Neutrophil (primary cell): ENCODE data around the gene RASD2.

ENCODE experiments used
- H3K27ac ChIP-seq: fragments of 200-600 bp; sonication (generic); 2 replicates; pipeline ENCODE4 v1.5.1; 2016; ENCODE audit warnings: mild to moderate bottlenecking, moderate library complexity
- H3K27me3 ChIP-seq: fragments of 200-600 bp; sonication (generic); 2 replicates; pipeline ENCODE4 v1.6.0; 2016; ENCODE audit warnings: mild to moderate bottlenecking
- H3K36me3 ChIP-seq: fragments of 200-600 bp; sonication (generic); 2 replicates; pipeline ENCODE4 v1.5.1; 2017
- H3K4me1 ChIP-seq, 2 experiments: fragments of 200-600 bp in 1 of 2; sonication (generic) in 1 of 2; 1 replicate in 1 of 2; 2 replicates in 1 of 2; pipeline versions ENCODE4 v1.5.1 to v1.6.1; 2013 to 2016; ENCODE audit warnings: low read depth in 1 of 2, low read length in 1 of 2, mild to moderate bottlenecking in 1 of 2, moderate library complexity in 1 of 2; ENCODE audit not compliant: control insufficient read depth in 1 of 2, insufficient read depth in 1 of 2
- H3K4me3 ChIP-seq, 2 experiments: fragments of 200-600 bp in 1 of 2; sonication (generic) in 1 of 2; 1 replicate in 1 of 2; 2 replicates in 1 of 2; pipeline ENCODE4 v1.5.1; 2013 to 2016; ENCODE audit warnings: low read depth in 1 of 2, low read length in 1 of 2, mild to moderate bottlenecking in 1 of 2, moderate library complexity in 1 of 2
- H3K9me3 ChIP-seq: fragments of 200-600 bp; sonication (generic); 2 replicates; pipeline ENCODE4 v1.5.1; 2016
- TF ChIP-seq, protein P1 (sequence below): fragments of 200-600 bp; sonication (generic); IDR thresholded peaks from 2 replicates; pipeline ENCODE4 v1.5.1; 2016; ENCODE audit warnings: antibody characterized with exemption

The RASD2 gene

GRCh38 chr22:35563211-35563610 is 22.6 kb downstream of the RASD2 start:
- H3K27me3 ChIP-seq: peaks cover 10% of the 10 kb centered on the region
- no peaks in the 10 kb centered on the region for H3K9me3 ChIP-seq
- H3K27ac ChIP-seq: no peak overlapping the region
- TF ChIP-seq, protein P1, sequence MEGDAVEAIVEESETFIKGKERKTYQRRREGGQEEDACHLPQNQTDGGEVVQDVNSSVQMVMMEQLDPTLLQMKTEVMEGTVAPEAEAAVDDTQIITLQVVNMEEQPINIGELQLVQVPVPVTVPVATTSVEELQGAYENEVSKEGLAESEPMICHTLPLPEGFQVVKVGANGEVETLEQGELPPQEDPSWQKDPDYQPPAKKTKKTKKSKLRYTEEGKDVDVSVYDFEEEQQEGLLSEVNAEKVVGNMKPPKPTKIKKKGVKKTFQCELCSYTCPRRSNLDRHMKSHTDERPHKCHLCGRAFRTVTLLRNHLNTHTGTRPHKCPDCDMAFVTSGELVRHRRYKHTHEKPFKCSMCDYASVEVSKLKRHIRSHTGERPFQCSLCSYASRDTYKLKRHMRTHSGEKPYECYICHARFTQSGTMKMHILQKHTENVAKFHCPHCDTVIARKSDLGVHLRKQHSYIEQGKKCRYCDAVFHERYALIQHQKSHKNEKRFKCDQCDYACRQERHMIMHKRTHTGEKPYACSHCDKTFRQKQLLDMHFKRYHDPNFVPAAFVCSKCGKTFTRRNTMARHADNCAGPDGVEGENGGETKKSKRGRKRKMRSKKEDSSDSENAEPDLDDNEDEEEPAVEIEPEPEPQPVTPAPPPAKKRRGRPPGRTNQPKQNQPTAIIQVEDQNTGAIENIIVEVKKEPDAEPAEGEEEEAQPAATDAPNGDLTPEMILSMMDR: no peak
- no peaks in the 10 kb centered on the region for H3K36me3 ChIP-seq
- no peak overlapping the region for H3K4me3 ChIP-seq
- no peaks in the 10 kb centered on the region for H3K4me1 ChIP-seq

DNA sequence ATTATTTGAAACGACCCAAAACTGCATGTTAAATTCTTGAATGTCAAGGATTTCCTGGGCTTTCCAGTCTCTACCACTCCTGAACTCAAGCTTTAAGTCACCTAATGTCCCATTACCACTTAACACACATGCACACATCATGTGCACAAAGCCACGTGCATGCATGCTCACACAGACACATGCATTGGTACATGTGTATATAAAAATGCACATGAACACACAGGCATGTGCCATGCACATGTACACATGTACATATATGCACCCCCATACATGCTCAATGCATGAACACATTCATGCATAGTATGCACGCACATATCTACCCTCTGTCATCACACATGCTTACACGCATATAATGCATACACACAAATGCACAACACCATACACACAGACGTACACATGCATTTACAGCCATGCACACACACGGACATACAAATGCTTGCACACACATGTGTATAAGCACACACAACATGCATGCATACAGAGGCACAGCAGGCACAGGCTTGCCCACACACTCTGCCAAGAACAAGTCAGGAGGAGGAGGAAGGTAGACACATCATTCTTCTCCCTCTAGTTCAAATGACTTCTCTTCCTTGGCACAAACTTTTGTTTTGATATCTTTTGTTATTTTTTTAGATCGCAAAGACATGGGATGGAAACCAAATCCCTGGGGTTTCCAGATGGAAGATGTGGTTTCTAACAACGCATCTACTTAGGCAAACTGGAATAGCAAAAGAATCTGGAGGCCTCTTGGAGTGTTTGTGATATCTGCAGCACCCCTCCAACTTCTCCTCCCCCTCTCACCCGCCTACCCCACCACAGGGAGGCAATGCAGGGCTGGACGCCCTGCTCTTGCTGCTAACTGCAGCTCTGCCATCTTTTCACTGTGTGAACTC is 24.6 kb downstream of the RASD2 start:
- Histone ChIP-seq H3K36me3 (no peaks in the 10 kb centered on the region), H3K27me3 (peaks cover 5% of the 10 kb centered on the region), H3K4me1 (no peaks in the 10 kb centered on the region), H3K9me3 (no peaks in the 10 kb centered on the region), H3K27ac (no peak overlapping the region), H3K4me3 (no peak overlapping the region)
- TF ChIP-seq, protein P1: no peak

GRCh38 chr22:35567351-35568141 is 26.9 kb downstream of the RASD2 start:
- TF ChIP-seq, protein P1: no peak
- Histone ChIP-seq H3K27ac (no peak overlapping the region), H3K36me3 (no peaks in the 10 kb centered on the region), H3K9me3 (no peaks in the 10 kb centered on the region), H3K4me1 (no peaks in the 10 kb centered on the region), H3K27me3 (peaks cover 5% of the 10 kb centered on the region), H3K4me3 (no peak overlapping the region)

GRCh38 chr22:35568751-35569739 is 28.4 kb downstream of the RASD2 start:
- H3K27me3 ChIP-seq: peaks cover 5% of the 10 kb centered on the region
- no peaks in the 10 kb centered on the region for H3K9me3 ChIP-seq
- TF ChIP-seq, protein P1: no peak
- no peaks in the 10 kb centered on the region for H3K36me3 ChIP-seq
- no peaks in the 10 kb centered on the region for H3K4me1 ChIP-seq
- H3K27ac ChIP-seq: no peak overlapping the region
- H3K4me3 ChIP-seq: no peak overlapping the region

DNA sequence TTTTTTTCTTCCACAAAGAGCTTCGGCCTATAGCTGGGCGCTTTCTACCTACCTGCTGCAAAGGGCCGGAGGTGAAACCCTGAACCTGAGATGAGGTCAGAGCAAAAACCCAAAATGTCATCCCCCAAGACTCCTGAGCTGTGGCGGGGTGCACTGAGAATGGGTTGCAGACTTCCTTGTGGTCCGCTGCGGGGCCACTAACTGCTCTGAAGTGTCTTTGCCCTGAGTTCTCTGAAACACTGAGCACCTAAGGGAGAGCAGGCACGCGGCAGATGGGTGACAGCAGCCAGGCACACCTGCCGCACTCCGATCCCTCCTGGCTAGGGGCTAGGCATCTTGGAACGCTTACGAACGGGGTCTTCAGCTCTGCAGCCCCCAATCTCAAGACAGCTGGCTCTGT is 29.3 kb downstream of the RASD2 start:
- Histone ChIP-seq H3K4me1 (no peaks in the 10 kb centered on the region), H3K9me3 (no peaks in the 10 kb centered on the region), H3K27me3 (peaks cover under 1% of the 10 kb centered on the region), H3K36me3 (no peaks in the 10 kb centered on the region), H3K27ac (no peak overlapping the region), H3K4me3 (no peak overlapping the region)
- TF ChIP-seq, protein P1: no peak
